GM18520 (cell line): Measurements from ENCODE around the gene CD6.
"Not testable (repeated sequence)": the region's sequence is repeated elsewhere in the genome, so short reads cannot be mapped to it uniquely, and the experiment has no call there.

Experiments used
- ATAC-seq: cut with Tn5 transposase; IDR thresholded peaks from one replicate; pipeline ENCODE4 v1.9.1; 2021; ENCODE audit not compliant: unreplicated experiment

The CD6 gene

DNA sequence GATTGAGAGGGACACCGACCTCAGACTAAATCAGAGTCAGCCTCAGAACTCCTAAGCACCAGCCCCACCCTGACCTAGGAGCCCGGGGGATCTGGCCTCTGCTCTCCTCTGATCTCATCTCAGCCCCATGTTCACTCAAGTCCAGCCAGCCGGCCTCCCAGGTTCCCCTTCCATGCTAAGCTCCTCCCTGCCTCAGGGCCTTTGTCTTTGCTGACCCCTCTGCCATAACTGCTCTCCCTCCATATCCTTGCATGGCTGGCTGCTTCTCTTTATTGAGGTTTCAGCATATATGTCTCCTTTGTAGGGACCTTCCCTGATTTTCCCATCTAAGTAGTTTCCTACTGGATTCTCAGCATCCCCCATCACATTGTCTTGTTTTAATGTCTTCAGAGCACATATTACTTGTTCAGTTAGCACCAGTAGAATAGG is 18.7 kb upstream of the CD6 start:
- ATAC-seq: no peak

DNA sequence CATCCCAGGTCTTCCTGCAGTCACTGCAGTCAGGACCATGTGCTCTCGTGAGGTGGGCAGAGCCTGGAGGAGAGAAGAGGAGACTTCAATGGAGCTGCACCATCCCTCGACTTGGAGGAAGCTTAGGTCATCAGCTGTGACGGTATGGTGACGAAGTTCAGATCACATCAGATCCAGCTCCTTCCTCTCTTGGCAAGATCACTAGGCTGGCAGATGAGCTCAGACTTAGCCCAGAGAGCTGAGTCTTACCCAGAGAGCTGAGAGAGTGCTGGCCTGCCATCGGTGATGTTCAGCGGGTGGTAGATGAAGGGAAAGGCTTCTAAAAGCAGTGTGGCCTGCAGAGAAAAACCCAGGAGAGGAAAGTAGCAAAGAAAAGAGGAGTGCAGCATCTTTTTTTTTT is 17.7 kb upstream of the CD6 start:
- ATAC-seq: no peak

DNA sequence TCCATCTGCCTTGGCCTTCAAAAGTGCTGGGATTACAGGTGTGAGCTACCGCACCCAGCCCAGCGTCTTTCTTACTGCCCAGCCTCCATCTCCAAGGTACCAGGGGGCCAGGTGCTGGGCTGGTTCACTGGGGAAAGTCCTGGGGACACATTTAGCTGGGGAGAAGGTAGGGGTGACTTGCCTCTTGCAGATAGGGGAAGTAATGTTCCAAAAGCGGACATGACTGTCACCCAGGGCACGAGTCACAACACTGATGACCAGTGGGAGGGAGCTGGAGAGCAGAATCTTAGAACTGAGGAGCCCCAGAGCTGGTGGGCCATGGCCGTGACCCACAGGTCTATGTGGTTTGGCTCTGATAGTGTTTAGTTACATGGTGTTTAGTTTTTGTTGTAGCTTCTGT is 17.1 kb upstream of the CD6 start:
- no peak for ATAC-seq

DNA sequence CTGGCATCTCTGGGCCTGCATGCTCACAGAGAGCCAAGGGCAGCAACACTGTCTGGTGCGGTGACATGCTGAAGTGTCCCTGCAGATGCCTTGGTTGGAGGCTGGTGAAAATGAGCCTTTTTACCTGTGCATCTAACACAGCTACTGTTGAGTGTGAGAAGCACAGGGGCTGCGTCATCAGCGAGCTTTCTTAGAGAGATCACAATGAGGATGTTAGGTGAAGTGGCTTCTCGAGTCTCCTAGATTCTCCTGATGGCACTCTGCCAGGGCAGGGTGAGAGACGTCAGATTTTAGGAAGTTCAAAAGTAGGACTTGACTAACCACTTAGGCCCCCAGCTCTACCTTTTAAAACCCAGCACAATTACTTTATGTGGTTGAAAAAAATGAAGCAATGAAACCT is 15.9 kb upstream of the CD6 start:
- ATAC-seq: no peak

DNA sequence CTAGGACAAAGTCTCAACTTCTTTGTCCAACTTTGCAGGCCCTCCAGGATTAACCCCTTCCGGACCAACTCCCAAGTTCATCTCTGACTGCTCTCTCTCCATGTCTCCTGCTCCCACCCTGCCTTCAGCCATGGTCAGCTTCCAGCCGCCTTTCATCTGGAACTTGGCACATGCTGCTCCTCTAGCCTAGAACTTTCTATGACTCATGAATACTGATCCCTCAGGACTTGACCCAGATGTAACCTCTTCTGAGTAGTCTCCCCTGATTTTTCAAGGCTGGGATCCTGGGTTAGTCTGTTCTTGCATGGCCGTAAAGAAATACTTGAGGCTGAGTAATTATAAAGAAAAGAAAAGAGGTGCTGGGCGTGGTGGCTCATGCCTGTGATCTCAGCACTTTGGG is 14.3 kb upstream of the CD6 start:
- ATAC-seq: no peak

DNA sequence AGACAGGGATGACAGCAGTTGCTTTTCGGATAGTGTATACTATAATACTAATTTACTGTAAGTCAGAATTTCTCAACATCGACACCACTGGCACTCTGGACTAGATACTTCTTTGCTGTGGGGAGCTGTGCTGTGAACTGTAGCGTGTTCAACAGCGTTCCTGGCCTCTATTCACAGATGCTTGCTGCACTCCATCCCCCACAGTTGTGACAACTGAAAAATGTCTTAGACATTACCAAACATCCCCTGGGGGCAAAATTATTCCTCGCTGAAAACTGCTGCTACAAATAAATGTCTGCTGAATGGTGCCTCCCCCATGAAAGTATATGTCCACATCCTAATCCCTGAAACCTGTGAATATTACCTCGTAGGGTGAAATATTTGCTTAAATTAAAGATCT is 12.0 kb upstream of the CD6 start:
- no peak for ATAC-seq

DNA sequence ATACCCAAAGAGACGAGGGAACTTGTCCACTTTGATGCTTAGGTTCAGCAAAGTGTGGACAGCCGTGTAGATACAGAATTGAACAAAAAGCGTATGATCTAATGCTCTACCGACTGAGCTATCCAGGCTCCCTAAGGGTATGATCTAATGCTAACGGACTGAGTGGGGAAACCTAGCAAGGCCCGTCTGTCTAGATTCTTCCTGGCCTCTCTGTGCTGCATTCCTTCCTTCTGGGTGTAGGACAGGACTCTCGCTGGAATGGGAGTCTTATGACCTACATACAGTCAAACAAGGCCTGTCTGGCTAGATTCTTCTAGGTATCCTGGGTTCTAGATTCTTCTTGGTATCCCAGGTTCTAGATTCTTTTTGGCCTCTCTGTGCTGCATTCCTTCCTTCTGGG is 11.1 kb upstream of the CD6 start:
- no peak for ATAC-seq

DNA sequence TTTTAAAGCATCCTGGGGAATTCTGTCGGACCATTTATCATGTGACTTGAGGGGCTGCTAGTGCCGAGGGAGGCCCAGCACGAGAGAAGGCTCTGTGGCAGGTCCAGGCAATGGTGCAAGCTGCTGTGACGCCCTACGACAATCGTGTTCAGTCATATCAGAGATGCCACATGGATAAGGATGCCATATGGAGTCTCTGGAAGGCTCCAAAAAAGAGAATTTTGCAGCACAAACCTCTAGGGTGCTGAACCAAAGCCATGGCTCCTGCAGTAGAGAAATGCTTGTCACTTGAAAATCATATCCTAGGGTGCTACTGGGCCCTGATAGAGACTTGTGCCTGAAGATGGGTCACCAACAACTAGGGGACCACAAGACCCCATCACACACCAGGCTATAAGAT is 6.7 kb upstream of the CD6 start:
- no peak for ATAC-seq

DNA sequence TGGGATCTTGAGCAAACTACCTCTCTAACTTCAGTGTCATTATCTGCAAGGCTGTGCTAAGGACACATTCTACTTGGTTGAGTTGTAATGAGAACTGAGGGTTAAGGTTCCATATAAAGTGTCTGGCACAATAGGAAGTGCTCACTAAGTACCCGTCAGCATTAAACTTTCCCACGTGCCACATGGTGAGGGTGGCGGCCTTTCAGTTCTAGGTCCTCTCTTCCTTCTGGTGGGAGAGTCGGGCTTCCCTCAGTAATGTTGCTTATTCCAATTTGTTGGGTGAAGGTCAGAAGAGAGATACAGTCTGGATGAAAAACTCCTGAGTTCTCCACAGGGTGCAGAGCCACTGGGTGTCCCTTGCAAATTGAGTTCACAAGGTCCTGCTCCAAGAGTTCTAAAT is 4.6 kb upstream of the CD6 start:
- no peak for ATAC-seq

DNA sequence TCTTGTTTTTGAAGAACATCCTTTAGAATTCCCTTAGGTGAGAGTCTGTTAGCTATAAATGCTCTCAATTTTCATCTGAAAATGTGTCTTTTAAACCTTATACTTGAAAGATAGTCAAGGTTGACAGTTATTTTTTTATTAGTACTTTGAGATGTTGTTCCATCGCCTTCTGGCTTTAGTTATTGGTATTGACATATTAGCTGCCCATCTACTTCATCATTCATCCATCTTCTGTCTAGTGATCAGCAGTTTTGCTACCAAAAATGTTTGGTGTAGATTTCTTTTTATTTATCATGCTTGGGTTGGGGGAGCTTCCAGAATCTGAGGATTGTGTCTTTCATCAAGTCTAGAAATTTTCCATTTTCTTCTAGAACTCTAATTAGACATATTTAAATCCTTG is 3.3 kb upstream of the CD6 start:
- ATAC-seq: no peak

DNA sequence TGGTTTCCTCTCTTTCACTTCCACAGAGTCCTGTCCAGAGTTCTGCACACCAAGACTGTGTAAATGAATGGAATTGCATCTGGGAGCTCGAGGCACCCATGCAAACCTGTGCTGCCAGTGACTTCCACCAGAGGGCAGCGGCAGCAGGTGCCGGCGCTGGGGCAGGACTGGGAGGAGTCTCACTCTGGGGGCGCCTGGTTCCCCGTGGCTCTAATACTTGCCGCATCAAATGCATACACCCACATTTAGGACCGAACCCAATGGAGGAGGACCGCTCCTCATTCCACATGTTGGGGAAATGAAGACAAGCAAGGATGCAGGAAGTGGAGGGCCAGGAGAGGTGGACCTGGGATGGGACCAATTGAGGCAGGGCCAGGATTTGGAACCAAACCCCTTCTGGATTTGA is 1.1 kb upstream of the CD6 start:
- no peak for ATAC-seq

DNA sequence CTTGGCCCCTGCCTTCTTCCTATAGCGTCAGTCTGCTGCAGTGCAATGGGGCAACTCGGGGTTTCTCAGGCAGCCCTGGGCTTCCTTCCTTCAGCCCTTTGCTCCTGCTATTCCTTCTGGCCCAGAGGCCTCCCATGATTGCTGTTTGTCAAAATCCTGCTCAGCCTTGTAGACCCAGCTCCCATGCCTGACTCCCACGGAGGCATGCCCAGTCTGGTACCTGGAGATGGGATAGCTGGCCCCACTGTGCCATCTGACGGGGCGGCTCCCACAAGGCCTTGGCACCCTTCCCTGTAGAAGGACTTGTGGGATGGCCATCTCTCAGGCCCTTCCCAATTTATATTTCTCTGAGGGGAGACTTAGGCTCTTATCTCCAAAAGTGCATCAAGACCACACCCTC is 590 bp upstream of the CD6 start:
- ATAC-seq: no peak

DNA sequence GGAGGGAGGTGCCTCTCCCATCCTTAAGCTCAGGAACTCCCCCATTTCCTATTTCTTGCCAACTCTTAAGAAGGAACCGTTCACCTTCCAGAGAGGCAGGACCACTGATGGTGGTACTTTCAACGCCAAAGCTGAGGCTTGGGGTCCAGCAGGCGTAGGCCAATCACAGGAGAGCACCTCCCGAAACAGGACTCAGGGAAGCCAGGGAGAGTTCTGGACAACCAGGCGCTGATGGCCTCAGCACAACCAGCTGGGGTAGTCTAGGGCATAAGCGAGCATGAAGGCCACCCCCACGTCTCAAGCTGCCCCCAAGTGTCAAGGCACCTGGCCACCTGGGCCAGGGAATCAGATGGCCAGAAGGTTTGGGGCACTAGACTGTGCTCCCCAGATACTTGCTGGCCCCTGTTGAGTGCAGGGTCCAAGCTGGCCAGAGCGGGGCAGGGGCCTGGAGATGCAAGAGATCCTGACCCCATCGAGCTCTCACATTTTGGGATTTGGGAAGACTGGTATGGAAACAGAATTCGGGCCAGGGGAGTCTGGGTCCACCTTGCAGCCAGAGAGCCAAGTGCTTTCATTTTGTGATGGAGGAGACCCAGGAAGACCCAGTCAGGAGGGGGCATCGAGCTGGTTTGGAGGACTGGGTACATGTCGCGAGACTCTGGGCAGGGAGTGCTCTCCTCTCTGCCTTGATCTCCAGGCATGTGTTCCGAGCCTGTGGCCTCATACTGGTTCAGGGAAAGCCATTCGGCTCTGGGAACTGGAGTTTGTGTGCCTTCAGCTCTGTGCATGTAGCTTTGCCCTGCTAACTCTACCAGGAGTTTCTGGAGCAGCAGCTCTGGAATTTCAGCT is 926 bp downstream of the CD6 start:
- ATAC-seq: no peak

DNA sequence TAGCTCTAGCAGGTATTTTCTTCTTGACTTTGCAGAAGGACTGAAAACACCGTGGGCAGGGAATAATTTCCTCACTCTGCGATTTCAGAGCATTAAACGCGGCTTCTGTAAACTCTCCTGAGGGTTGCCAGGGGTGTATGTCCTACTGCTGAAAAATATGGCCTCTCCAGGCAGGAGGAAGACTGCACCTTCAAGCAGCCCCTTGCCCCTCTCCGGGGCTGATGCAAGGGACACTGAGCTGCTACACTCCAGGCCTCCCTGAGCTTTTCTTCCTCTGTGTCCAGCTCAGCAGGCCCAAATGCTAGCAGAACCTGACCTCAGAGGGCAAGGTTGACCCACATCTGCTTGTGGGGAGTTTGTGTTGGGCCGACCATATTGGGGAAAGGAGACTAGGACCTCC is 2.2 kb downstream of the CD6 start:
- no peak for ATAC-seq

DNA sequence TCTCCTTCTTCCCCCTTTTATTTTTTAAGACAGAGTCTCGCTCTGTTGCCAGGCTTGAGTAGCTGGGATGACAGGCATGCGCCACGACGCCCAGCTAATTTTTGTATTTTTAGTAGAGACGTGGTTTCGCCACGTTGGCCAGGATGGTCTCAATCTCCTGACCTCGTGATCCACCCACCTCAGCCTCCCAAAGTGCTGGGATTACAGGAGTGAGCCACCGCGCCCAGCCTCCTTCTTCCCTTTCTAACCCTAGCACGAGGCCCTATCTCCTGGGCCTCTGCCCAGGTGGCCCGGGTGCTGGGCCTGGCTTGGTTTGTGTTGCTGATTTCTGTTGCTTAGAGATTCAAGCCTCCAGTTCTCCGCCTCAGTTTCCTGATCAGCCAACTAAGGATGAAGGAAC is 2.8 kb downstream of the CD6 start:
- not testable (repeated sequence) for ATAC-seq

DNA sequence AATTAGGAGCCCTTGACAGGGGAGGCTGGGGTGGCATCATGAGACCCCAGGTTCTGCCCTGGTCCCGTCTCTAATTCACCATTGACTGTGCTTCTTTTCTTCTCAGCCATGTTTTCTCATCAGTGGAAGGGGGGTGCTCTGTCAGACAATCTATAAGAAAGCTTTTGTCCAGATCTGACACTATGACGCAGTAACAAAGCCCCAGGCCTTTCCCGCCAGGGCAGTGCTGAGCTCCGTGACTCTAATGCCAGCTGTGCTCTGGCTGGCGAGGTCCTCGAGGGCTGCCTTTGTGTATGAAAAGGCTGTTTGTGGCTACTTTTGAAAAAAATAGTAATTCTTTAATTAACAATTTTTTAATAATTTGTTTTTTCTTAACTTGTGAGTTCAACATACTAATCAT is 3.2 kb downstream of the CD6 start:
- ATAC-seq: no peak

DNA sequence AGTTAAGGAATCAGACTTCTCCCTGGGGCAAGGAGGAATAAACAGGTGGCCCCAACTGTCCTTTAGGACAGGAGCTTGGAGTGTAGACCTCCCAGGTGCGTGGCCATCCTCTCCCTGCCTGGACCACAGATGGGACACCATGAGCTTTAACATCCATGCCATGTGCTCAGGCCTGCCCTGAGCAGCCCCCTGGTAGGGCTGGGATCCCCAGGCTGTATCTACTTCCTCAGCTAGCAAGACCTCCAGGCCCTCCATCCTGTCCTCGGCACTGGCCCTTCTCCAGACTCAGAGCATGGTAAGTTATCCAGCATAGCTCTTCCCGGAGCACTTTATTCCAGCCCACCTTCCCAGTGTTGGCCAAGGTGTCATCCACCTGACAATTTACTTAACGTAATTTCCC is 5.7 kb downstream of the CD6 start:
- no peak for ATAC-seq

DNA sequence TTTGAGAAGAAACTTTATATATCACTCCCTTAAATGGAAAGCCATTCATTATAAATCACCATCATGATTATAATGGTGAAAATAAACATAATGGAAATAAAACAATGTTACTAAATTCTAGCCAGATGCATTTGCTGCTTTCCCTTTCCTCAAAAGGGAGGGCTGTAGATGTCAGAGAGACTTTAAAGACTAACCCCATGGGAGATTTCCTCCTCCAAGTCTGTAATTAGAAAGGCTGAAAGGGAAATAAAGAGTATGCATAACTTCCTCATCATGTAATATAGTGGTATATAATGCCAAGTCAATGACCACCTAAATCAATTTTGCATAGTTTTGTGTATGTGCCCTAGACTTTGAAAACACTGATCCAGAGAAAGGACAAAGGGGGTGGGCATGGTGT is 6.4 kb downstream of the CD6 start:
- ATAC-seq: no peak

DNA sequence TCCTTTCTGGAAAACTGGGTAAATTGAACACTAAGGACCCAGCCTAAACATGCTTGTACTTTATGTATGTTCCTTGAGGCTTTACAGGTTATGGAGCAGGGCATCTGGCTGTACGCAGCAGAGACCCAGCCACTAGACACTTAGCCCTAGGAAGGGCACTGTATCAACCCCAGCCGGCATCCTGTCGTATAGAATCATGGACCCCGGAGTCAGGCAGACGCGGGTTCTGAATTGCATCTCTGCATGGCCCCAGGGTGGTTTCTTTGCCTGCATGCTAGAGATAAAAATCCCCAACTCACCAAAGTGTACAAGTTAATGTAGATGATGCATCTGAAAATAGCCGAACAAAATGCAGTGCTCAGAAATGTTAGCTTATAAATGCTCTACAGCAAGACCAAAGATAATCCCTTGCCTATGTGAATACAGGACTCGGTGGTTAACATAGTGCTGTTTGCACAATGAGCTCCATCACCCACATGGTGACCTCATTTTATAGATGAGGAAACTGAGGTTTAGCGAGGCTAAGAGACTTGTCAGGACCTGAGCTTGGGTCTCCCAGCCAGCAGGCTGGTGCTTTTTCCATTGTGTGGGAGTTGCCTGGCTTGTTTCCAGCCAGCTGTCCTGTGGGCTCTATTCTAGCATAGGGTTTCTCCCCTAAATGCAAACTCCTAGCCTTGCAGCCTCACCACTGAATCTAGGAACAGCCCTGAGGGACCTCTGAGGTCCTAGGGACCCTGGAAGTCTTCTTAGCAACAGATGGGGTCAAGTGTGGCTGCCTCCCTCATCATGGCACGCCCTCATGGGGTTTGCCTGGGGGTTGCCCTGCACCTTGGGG is 7.3 kb downstream of the CD6 start:
- ATAC-seq: peak; percentile 49

DNA sequence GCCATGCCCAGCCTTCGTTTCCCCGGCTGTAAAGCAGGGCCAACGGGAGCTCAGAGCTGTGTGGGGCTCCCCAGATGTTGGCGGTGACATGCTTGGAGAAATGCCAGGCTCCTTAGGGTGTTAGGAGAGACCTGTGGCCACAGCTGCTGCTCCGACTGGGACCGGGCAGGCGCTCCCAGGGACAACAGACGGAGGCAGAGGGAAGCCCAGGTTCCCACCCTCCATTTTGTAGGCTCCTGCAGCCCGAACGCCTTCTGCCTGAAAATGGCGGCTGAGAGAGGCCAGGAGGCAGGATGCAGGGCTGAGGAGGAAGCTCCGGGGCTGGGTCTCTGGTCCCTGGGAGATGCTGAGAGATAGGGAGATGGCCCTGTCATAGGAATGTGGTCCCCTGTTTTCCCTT is 10.0 kb downstream of the CD6 start:
- ATAC-seq: no peak

DNA sequence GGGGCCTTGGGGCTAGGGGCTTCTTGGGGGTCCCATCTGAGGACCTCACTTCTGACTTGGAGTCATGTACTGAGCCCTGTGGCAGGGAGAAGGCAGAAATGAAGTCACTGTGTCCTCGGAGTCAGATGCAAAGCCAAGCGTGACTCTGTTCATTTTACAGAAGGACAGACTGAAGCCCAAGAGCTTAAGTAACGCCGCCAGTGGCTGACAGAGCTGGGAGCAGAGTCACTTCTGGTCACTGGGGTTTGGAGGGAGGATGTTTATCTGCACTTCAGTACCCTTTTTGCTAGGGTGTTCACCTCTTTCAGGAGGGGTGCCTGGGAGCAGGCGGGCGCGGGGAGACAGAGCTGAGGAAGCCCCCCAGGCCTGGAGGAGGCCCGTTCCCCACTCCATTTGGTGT is 10.7 kb downstream of the CD6 start:
- ATAC-seq: no peak

DNA sequence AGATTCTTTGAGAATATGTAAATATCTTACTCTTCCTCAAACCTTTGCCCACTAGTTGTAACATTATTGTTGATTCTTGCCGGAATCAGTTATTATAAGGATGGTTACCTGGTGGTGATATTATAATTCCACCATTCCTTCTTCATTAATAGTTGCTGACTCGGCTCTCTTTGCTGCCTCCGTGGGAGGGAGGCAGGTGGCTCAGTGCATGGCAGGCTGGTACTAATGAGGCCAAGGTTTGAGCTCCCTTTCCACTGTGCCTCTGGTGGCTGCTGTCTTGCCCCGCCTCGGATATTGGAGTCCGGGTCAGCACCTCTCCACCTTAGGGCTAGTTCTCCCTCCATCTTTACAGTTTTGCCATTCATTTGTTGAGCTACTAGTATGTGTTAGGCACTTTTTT is 12.7 kb downstream of the CD6 start:
- ATAC-seq: no peak
